A673 (cell line): ENCODE results near the gene BARHL1.

Experiments used
- EZH2 ChIP-seq: fragments of 200-600 bp; sonication (generic); IDR thresholded peaks from 2 replicates; pipeline ENCODE4 v1.6.1; 2017; ENCODE audit warnings: borderline replicate concordance, low read depth, mild to moderate bottlenecking, mixed read lengths, antibody characterized with exemption, low read length; ENCODE audit not compliant: poor library complexity, severe bottlenecking
- TF ChIP-seq, protein P1 (sequence below): fragments of 300-800, 200-600 bp; sonication (generic); conservative IDR thresholded peaks from 2 replicates; pipeline ENCODE4 v1.5.1; 2017; ENCODE audit warnings: low read depth, mild to moderate bottlenecking, antibody characterized with exemption, low read length, moderate library complexity, mixed read lengths

GRCh38 chr9:132547052-132547431 lies 35.4 kb upstream of the BARHL1 start:
- TF ChIP-seq, protein P1, sequence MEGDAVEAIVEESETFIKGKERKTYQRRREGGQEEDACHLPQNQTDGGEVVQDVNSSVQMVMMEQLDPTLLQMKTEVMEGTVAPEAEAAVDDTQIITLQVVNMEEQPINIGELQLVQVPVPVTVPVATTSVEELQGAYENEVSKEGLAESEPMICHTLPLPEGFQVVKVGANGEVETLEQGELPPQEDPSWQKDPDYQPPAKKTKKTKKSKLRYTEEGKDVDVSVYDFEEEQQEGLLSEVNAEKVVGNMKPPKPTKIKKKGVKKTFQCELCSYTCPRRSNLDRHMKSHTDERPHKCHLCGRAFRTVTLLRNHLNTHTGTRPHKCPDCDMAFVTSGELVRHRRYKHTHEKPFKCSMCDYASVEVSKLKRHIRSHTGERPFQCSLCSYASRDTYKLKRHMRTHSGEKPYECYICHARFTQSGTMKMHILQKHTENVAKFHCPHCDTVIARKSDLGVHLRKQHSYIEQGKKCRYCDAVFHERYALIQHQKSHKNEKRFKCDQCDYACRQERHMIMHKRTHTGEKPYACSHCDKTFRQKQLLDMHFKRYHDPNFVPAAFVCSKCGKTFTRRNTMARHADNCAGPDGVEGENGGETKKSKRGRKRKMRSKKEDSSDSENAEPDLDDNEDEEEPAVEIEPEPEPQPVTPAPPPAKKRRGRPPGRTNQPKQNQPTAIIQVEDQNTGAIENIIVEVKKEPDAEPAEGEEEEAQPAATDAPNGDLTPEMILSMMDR: no peak
- TF ChIP-seq EZH2: no peak
